Frontal cortex (tissue), 4 donors: ENCODE results near the gene TREH. TPM values are rescaled to one million over a fixed set of nuclear protein-coding genes. Genes with fewer than 3 reads are reported as not detected.
"Not testable (repeated sequence)": the region's sequence is repeated elsewhere in the genome, so short reads cannot be mapped to it uniquely, and the experiment has no call there.

Experiments used
- DNase-seq, 2 donors: peaks; one replicate each; pipeline ENCODE4 v3.0.0; 2012; ENCODE audit warnings: low spot score in 2 of 2
- FAIRE-seq: peaks from 2 replicates; lab custom pipeline; 2012; peaks lifted over from hg19 to GRCh38; lab: Jason Lieb, UNC
- total RNA-seq: library from RNA; depleted of rRNA; stranded (reverse); fragments of >200 nt; gene quantifications from one replicate; pipeline ENCODE4 v1.2.3, GENCODE V29; 2014
- donor health status: control.
- donor health status: control.
- donor health status: control.

Gene TREH
- not detected for total RNA-seq

GRCh38 chr11:118679483-118679882, at the start of gene TREH:
TREH (minus strand) TSS chr11:118679650; CDS start chr11:118679627, 23 bp downstream.
- no peak for DNase-seq

GRCh38 chr11:118728112-118728511, 48.7 kb upstream of the TREH start:
- FAIRE-seq, DNase-seq: not testable (repeated sequence)

More at GRCh38 chr11:118679483-118679882, at the start of gene TREH:
- no peak for FAIRE-seq

GRCh38 chr11:118727721-118728066, 48.2 kb upstream of the TREH start:
- not testable (repeated sequence) for DNase-seq, FAIRE-seq

DNA sequence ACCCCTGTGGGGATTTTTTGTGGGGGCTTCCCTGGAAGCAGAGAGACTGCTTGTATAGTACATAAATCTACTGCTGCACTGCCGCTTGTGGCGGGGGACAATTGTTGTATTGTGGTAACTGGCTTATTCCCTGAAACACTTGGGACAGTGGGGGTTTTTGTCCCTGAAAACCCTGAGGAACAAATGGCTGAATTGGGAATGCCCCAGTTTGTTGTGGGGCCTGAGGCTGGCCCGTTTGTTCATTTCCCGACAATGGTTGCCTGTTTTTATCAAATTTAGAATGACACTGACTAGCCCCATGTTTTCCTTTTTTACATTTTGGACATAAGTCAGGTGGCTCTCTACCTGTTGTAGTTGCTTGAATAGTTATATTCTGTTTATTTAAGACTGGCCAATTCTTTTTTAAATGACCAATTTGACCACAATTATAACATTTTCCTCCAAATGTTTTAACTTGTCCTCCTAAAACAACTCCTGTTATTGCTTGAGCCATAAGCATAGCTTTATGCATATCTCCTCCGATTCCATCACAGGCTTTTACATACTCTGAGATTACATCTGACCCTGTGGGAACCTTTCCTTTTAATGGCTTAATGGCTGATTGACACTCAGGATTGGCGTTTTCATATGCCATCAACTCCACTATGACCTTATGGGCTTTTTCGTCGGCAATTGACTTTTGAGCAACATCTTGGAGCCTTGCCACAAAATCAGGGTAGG, 47.7 kb upstream of the TREH start:
- DNase-seq, FAIRE-seq: not testable (repeated sequence)

DNA sequence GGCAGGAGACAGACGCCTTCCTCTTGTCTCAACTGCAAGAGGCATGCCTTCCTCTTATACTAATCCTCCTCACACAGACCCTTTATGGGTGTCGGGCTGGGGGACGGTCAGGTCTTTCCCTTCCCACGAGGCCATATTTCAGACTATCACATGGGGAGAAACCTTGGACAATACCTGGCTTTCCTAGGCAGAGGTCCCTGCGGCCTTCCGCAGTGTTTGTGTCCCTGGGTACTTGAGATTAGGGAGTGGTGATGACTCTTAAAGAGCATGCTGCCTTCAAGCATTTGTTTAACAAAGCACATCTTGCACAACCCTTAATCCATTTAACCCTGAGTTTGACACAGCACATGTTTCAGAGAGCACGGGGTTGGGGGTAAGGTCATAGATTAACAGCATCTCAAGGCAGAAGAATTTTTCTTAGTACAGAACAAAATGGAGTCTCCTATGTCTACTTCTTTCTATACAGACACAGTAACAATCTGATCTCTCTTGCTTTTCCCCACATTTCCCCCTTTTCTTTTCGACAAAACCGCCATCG, 42.1 kb upstream of the TREH start:
- DNase-seq, FAIRE-seq: not testable (repeated sequence)

GRCh38 chr11:118720740-118721139, 41.3 kb upstream of the TREH start:
- not testable (repeated sequence) for FAIRE-seq, DNase-seq

- DNase-seq, FAIRE-seq: not testable (repeated sequence)
Observed at GRCh38 chr11:118720078-118720477, 40.6 kb upstream of the TREH start.

GRCh38 chr11:118718562-118718961, 39.1 kb upstream of the TREH start:
- FAIRE-seq, result not testable (repeated sequence)

GRCh38 chr11:118717733-118718132, 38.3 kb upstream of the TREH start:
- not testable (repeated sequence) for FAIRE-seq

More at GRCh38 chr11:118718562-118718961, 39.1 kb upstream of the TREH start:
- DNase-seq, result not testable (repeated sequence)

GRCh38 chr11:118717221-118717620, 37.8 kb upstream of the TREH start:
- not testable (repeated sequence) for DNase-seq, FAIRE-seq

More at GRCh38 chr11:118717733-118718132, 38.3 kb upstream of the TREH start:
- DNase-seq, result not testable (repeated sequence)

GRCh38 chr11:118715837-118716260, 36.4 kb upstream of the TREH start:
- FAIRE-seq (no peak), DNase-seq (no peak)

DNA sequence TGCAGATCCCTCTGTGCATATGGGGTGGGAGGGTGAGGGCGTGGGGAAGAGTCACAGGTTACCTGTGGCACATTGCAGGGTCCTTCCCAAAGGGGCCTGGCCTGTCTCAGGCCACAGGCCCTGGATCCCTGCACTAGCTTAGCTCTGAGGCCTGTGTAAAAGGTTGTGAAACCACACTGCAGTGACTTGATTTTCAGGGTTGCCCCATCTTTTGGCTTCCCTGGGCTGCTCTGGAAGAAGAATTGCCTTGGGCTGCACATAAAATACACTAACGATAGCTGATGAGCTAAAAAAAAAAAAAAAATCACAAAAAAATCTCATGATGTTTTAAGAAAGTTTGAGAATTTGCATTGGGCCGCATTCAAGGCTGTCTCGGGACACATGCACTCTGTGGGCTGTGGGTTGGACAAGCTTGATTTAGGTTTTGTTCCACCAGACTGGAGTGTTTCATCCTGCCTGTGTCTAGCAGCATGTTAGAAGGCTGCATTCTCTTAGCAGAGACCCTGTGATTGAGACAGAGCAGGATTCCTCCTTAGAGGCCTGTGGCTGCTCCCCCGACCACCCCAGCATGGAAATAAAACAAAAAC, 35.9 kb upstream of the TREH start:
- FAIRE-seq, result no peak
- no peak for DNase-seq

GRCh38 chr11:118714816-118715215, 35.4 kb upstream of the TREH start:
- no peak for FAIRE-seq
- no peak for DNase-seq

- not testable (repeated sequence) for FAIRE-seq, DNase-seq
Observed at GRCh38 chr11:118714416-118714815, 35.0 kb upstream of the TREH start.

GRCh38 chr11:118708296-118708695, 28.8 kb upstream of the TREH start:
- no peak for FAIRE-seq

DNA sequence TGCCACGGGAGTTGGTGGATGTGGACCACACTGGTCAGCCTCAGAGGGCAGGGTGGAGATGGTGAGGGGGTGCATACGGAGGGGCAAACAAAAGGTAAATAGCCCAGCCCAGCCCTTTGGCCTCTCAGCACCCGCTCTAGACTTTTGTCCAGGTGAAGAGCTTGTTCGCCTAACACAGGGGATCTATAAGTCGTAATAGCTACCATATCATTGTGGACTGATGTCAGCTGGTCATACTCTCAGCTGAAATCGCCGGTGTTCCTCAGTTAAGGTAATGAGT, 27.0 kb upstream of the TREH start:
- DNase-seq (no peak), FAIRE-seq (no peak)

More at GRCh38 chr11:118708296-118708695, 28.8 kb upstream of the TREH start:
- DNase-seq, result no peak

DNA sequence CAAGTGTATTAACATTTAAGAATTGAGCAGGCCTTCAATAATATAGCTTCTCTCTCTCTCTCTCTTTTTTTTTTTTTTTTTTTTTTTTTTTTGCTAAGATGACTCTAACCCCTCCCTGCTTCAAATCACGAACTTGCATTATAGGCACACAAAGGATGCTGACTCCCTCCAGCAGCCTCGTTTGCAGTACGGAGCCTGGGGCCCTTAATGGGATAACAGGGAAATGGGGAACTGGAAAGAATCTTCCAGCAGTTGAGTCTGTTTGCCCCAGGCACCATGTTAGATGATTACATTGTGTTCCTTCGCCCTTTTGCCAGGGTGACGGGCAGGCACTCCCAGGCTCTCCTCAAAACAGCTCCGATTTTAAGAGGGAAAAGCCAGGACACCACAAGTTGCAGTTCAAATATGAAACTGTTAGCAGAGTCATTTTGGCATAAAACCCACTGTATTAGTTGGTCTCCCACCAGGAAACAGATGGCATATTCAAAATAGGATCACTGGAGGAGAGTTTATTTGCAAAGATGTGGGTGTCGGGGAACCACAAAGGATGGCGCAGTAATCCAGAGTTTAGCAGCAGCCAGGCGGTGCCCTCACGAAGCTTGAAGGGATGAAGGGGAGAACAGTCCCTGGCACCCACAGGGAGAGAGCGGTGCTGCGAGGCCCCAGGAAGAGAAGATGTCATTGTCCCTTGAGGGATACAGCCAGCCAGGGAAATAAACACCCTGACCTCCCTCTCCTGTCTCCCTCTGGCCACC, 26.5 kb upstream of the TREH start:
- FAIRE-seq (no peak), DNase-seq (no peak)

GRCh38 chr11:118705111-118705741, 25.8 kb upstream of the TREH start:
- FAIRE-seq (no peak), DNase-seq (no peak)

DNA sequence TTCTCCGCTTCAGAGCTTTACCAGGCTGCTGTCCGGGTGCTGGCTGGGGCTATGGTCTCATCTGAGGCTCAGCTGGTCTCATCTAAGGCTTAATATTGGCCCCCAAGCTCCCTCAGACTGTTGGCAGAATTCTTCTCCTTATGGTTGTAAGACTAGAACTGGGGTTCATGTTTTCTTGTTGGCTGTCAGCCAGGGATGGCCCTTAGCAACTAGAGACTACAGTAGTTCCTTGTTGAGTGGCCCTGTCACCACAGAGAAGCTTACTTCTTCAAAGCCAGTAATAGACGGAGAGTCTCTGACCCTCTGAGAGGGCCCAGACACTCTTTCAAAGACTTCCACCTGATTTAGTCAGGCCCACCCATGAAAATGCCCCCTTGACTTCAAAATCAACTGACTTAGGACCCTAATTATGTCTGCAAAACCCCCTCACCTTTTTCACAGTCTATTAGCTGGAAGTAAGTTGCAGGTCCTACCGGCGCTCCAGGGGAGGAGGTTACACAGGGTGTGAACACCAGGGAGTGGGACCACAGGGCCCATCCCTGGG, 24.2 kb upstream of the TREH start:
- DNase-seq (no peak), FAIRE-seq (no peak)
